GM18505 (cell line): ENCODE measurements around the gene AKNA.

Experiments used
- ATAC-seq: cut with Tn5 transposase; IDR thresholded peaks from one replicate; pipeline ENCODE4 v1.9.1; 2021; ENCODE audit not compliant: unreplicated experiment
- POLR2A ChIP-seq: IDR thresholded peaks from 4 replicates; pipeline ENCODE4 v1.6.1; 2011; ENCODE audit warnings: borderline replicate concordance; ENCODE audit not compliant: insufficient read depth, insufficient read length; ENCODE audit errors: extremely low read depth

The AKNA gene

GRCh38 chr9:114300846-114301797 is 86.7 kb downstream of the AKNA start:
- ATAC-seq: no peak
- no peak for TF ChIP-seq POLR2A

GRCh38 chr9:114300153-114300845 is 87.5 kb downstream of the AKNA start:
- TF ChIP-seq POLR2A: no peak

GRCh38 chr9:114299286-114300152 is 88.3 kb downstream of the AKNA start:
- ATAC-seq: no peak
- TF ChIP-seq POLR2A: no peak

More at GRCh38 chr9:114300153-114300845, 87.5 kb downstream of the AKNA start:
- ATAC-seq: no peak

GRCh38 chr9:114296338-114296737 is 91.4 kb downstream of the AKNA start:
- no peak for TF ChIP-seq POLR2A
- ATAC-seq: no peak

GRCh38 chr9:114294664-114295063 is 93.1 kb downstream of the AKNA start:
- ATAC-seq: no peak
- no peak for TF ChIP-seq POLR2A

- ATAC-seq: no peak
- no peak for TF ChIP-seq POLR2A
Measured at GRCh38 chr9:114291886-114292590, 95.7 kb downstream of the AKNA start.

GRCh38 chr9:114291064-114291474 is 96.7 kb downstream of the AKNA start:
- TF ChIP-seq POLR2A: no peak
- ATAC-seq: no peak

- no peak for ATAC-seq
- TF ChIP-seq POLR2A: no peak
Measured at GRCh38 chr9:114290561-114290986, 97.2 kb downstream of the AKNA start.

GRCh38 chr9:114289571-114290481 is 98.0 kb downstream of the AKNA start:
- no peak for TF ChIP-seq POLR2A

GRCh38 chr9:114289106-114289505 is 98.7 kb downstream of the AKNA start:
- ATAC-seq: no peak
- no peak for TF ChIP-seq POLR2A

More at GRCh38 chr9:114289571-114290481, 98.0 kb downstream of the AKNA start:
- ATAC-seq: no peak
